WTC11 (cell line): Measurements from ENCODE around the gene ADD2. TPM values are rescaled to one million over a fixed set of nuclear protein-coding genes. Genes with fewer than 3 reads are reported as not detected.
"Not testable (repeated sequence)": the region's sequence is repeated elsewhere in the genome, so short reads cannot be mapped to it uniquely, and the experiment has no call there.

Experiments used
- ATAC-seq: fragments of 200-7000 bp; cut with Tn5 transposase; 2 replicates; pipeline ENCODE4 v1.10.0; 2021; ENCODE audit warnings: mild to moderate bottlenecking, moderate library complexity
- CTCF ChIA-PET: fragments of 300-600 bp; sonication (Branson Sonifier 250); formaldehyde crosslinking; loops from one replicate; lab custom pipeline; 2021; ENCODE audit warnings: antibody characterized with exemption; lab: Charles Lee
- POLR2A ChIA-PET: fragments of 350-600 bp; sonication (Branson Sonifier 250); formaldehyde crosslinking; loops from one replicate; lab custom pipeline; 2021; ENCODE audit warnings: antibody characterized with exemption; lab: Charles Lee
- DNase-seq: peaks from one replicate; pipeline ENCODE4 v3.0.0; 2021; ENCODE audit warnings: low spot score
- H3K27ac Mint-ChIP-seq: 2 replicates; pipeline ENCODE4 v1.8.0; 2021; ENCODE audit warnings: mixed read lengths
- H3K27me3 Mint-ChIP-seq: 2 replicates; pipeline ENCODE4 v1.8.0; 2021; ENCODE audit warnings: low read depth, mild to moderate bottlenecking, moderate library complexity, mixed read lengths
- H3K36me3 Mint-ChIP-seq: 2 replicates; pipeline ENCODE4 v1.8.0; 2021; ENCODE audit warnings: mixed read lengths
- H3K4me1 Mint-ChIP-seq: 2 replicates; pipeline ENCODE4 v1.8.0; 2022; ENCODE audit warnings: mixed read lengths
- H3K4me3 Mint-ChIP-seq: 2 replicates; pipeline ENCODE4 v1.8.0; 2021; ENCODE audit warnings: mild to moderate bottlenecking, moderate library complexity, mixed read lengths
- H3K9me3 Mint-ChIP-seq: 2 replicates; pipeline ENCODE4 v1.8.0; 2021; ENCODE audit warnings: mixed read lengths
- AR ChIP-seq: fragments of 250-450 bp; sonication (Bioruptor Pico); IDR thresholded peaks from 2 replicates; pipeline ENCODE4 v1.9.0; 2021; ENCODE audit warnings: mild to moderate bottlenecking
- ATF2 ChIP-seq: sonication (generic); formaldehyde crosslinking; IDR thresholded peaks from 2 replicates; pipeline ENCODE4 v1.8.1; 2022; ENCODE audit warnings: low read depth, missing genetic modification reagents, borderline replicate concordance
- E2F5 ChIP-seq: sonication (generic); formaldehyde crosslinking; IDR thresholded peaks from 2 replicates; pipeline ENCODE4 v1.8.1; 2022; ENCODE audit warnings: mild to moderate bottlenecking, moderate library complexity, missing genetic modification reagents
- GTF2I ChIP-seq: fragments of 250-450 bp; sonication (Bioruptor Pico); conservative IDR thresholded peaks from 2 replicates; pipeline ENCODE4 v1.4.0; 2021; ENCODE audit warnings: mild to moderate bottlenecking
- JUN ChIP-seq: sonication (generic); formaldehyde crosslinking; IDR thresholded peaks from 2 replicates; pipeline ENCODE4 v1.8.0; 2023; ENCODE audit warnings: mild to moderate bottlenecking, missing genetic modification reagents
- KAT7 ChIP-seq: sonication (generic); formaldehyde crosslinking; IDR thresholded peaks from 2 replicates; pipeline ENCODE4 v1.8.1; 2023; ENCODE audit warnings: missing genetic modification reagents, mild to moderate bottlenecking, borderline replicate concordance
- MAX ChIP-seq: sonication (generic); formaldehyde crosslinking; IDR thresholded peaks from 2 replicates; pipeline ENCODE4 v1.8.0; 2022; ENCODE audit warnings: mild to moderate bottlenecking, missing genetic modification reagents
- MXD4 ChIP-seq: fragments of 250-450 bp; sonication (Bioruptor Pico); IDR thresholded peaks from 2 replicates; pipeline ENCODE4 v1.8.0; 2021; ENCODE audit warnings: mild to moderate bottlenecking, moderate library complexity, borderline replicate concordance
- NFYB ChIP-seq: sonication (generic); formaldehyde crosslinking; conservative IDR thresholded peaks from 2 replicates; pipeline ENCODE4 v1.8.0; 2022; ENCODE audit warnings: low read depth, missing genetic modification reagents
- NR3C1 ChIP-seq: sonication (generic); formaldehyde crosslinking; conservative IDR thresholded peaks from 2 replicates; pipeline ENCODE4 v1.8.1; 2023; ENCODE audit warnings: low read depth, mild to moderate bottlenecking, missing genetic modification reagents
- RORB ChIP-seq: fragments of 250-450 bp; sonication (Bioruptor Pico); IDR thresholded peaks from 2 replicates; pipeline ENCODE4 v1.9.0; 2021; ENCODE audit warnings: mild to moderate bottlenecking
- SMAD4 ChIP-seq: sonication (generic); formaldehyde crosslinking; IDR thresholded peaks from 2 replicates; pipeline ENCODE4 v1.8.0; 2022; ENCODE audit warnings: mild to moderate bottlenecking, missing genetic modification reagents
- SP1 ChIP-seq: sonication (generic); formaldehyde crosslinking; conservative IDR thresholded peaks from 2 replicates; pipeline ENCODE4 v1.8.1; 2022; ENCODE audit warnings: missing genetic modification reagents
- ZNF138 ChIP-seq: sonication (generic); formaldehyde crosslinking; conservative IDR thresholded peaks from 2 replicates; pipeline ENCODE4 v1.8.1; 2022; ENCODE audit warnings: mild to moderate bottlenecking, moderate library complexity, missing genetic modification reagents
- ZNF219 ChIP-seq: sonication (generic); formaldehyde crosslinking; IDR thresholded peaks from 2 replicates; pipeline ENCODE4 v1.8.0; 2023; ENCODE audit warnings: missing genetic modification reagents, mild to moderate bottlenecking, borderline replicate concordance
- ZNF416 ChIP-seq: fragments of 250-450 bp; sonication (Bioruptor Pico); IDR thresholded peaks from 2 replicates; pipeline ENCODE4 v1.9.0; 2021; ENCODE audit warnings: mild to moderate bottlenecking, inconsistent platforms
- ZNF532 ChIP-seq: fragments of 250-450 bp; sonication (Bioruptor Pico); IDR thresholded peaks from 2 replicates; pipeline ENCODE4 v1.9.0; 2021; ENCODE audit warnings: mild to moderate bottlenecking, borderline replicate concordance
- total RNA-seq: library from RNA; stranded (reverse); gene quantifications from 3 replicates; pipeline ENCODE4 v1.2.3, GENCODE V29; 2021
- TF ChIP-seq, protein P1 (sequence below): sonication (generic); formaldehyde crosslinking; IDR thresholded peaks from 2 replicates; pipeline ENCODE4 v1.8.1; 2023; ENCODE audit warnings: mild to moderate bottlenecking, missing genetic modification reagents

Gene ADD2
- total RNA-seq, 1 experiment from 2014 or later, result 196 TPM

DNA sequence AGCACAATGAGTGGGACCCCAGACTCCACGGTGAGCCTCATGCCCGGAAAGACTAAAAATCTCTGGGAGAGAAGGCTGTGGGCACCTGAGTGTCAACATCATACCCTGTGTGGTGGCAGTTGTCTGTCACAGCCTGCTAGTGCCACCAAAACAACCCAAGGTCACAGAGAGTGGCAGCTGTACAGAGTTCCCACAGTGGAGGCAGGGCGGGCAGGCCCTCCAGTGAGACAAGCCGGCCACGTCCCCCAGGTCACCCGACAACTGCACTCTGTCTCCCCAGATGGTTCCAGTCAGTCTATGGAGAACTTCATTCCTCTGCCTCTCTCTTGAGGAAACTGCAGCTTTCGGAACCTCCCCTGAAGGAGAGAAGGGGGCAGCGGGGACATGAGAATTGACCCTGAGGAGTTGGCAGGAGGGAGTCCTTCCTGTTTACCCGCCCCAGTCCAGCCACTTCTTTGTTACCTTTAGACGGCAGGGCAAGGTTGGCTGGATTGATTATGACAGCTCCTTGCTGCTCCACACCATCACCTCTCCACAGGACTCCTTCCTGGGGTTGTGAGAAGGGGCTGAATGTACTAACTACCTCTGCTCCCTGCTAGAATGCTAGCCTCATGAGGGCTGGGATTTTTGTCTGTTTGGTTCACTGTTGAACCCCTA, 33.7 kb upstream of the ADD2 start (continued):
- no peak for TF ChIP-seq ZNF532 (CRISPR knock-in tag)
- TF ChIP-seq KAT7 (CRISPR knock-in tag), result no peak

DNA sequence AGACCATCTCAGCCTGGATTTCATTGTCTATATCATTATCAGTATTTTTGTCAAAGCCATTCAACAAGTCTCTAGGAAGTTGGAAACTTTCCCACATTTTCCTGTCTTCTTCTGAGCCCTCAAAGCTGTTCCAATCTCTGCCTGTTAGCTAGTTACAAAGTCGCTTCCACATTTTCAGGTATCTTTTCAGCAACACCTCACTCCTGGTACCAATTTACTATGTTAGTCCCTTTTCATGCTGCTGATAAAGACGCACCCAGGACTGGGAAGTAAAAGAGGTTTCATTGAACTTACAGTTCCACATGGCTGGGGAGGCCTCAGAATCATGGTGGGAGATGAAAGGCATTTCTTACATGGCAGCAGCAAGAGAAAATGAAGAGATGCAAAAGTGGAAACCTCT, 31.7 kb upstream of the ADD2 start:
- H3K27me3 Mint-ChIP-seq, result peaks cover 86% of the 10 kb centered on the region
- CTCF ChIA-PET, result no interaction called here
- no peak for DNase-seq

DNA sequence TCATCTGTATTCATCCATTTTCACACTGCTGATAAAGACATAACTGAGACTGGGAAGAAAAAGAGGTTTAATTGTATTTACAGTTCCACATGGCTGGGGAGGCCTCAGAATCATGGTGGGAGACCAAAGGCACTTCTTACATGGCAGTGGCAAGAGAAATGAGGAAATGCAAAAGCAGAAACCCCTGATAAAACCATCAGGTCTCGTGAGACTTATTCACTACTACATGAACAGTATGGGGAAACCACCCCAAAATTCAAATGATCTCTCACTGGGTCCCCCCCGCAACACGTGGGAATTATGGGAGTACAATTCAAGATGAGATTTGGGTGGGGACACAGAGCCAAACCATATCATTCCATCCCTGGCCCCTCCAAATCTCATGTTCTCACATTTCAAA, 30.0 kb upstream of the ADD2 start:
- ATAC-seq, H3K27ac Mint-ChIP-seq, POLR2A ChIA-PET, DNase-seq, H3K4me3 Mint-ChIP-seq, CTCF ChIA-PET, H3K4me1 Mint-ChIP-seq: not testable (repeated sequence)
- Mint-ChIP-seq H3K36me3 (peaks cover 12% of the 10 kb centered on the region), H3K9me3 (peaks cover 25% of the 10 kb centered on the region), H3K27me3 (peaks cover 97% of the 10 kb centered on the region)

More for the DNA sequence above, 31.7 kb upstream of the ADD2 start:
- peaks cover 25% of the 10 kb centered on the region for H3K9me3 Mint-ChIP-seq
- ATAC-seq, result no peak
- H3K4me1 Mint-ChIP-seq, result peaks cover 3% of the 10 kb centered on the region; the same call in 1 of the 2 replicates
- POLR2A ChIA-PET, result no interaction called here
- H3K4me3 Mint-ChIP-seq, result no peak overlapping the region
- no peak overlapping the region for H3K27ac Mint-ChIP-seq
- H3K36me3 Mint-ChIP-seq, result peaks cover 12% of the 10 kb centered on the region
- TF ChIP-seq SMAD4 (CRISPR knock-in tag), result no peak
- no peak for TF ChIP-seq MAX (CRISPR knock-in tag)
- no peak for TF ChIP-seq ATF2 (CRISPR knock-in tag)
- TF ChIP-seq, all 79 proteins: peak for 0

- Mint-ChIP-seq H3K4me3 (no peak overlapping the region), H3K27ac (no peak overlapping the region), H3K4me1 (peaks cover 3% of the 10 kb centered on the region; the same call in 1 of the 2 replicates), H3K36me3 (peaks cover 12% of the 10 kb centered on the region), H3K27me3 (peaks cover 97% of the 10 kb centered on the region), H3K9me3 (peaks cover 25% of the 10 kb centered on the region)
- ChIA-PET POLR2A (no interaction called here), CTCF (interaction anchor here (0.5 to 1.2 kb wide), 2 partner anchors 68 to 123 kb away, joined by 3 read pairs; no protein-coding TSS in a partner anchor)
- ATAC-seq (no peak), DNase-seq (no peak)
- TF ChIP-seq, protein P1, sequence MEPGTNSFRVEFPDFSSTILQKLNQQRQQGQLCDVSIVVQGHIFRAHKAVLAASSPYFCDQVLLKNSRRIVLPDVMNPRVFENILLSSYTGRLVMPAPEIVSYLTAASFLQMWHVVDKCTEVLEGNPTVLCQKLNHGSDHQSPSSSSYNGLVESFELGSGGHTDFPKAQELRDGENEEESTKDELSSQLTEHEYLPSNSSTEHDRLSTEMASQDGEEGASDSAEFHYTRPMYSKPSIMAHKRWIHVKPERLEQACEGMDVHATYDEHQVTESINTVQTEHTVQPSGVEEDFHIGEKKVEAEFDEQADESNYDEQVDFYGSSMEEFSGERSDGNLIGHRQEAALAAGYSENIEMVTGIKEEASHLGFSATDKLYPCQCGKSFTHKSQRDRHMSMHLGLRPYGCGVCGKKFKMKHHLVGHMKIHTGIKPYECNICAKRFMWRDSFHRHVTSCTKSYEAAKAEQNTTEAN (CRISPR knock-in tag), result no peak
- no peak for TF ChIP-seq SP1 (CRISPR knock-in tag)
- no peak for TF ChIP-seq JUN (CRISPR knock-in tag)
- no peak for TF ChIP-seq KAT7 (CRISPR knock-in tag)
- TF ChIP-seq E2F5 (CRISPR knock-in tag), result no peak
- TF ChIP-seq RORB (CRISPR knock-in tag), result no peak
- no peak for TF ChIP-seq ZNF219 (CRISPR knock-in tag)
- TF ChIP-seq NFYB (CRISPR knock-in tag), result no peak
- TF ChIP-seq ZNF416, result no peak
- TF ChIP-seq MXD4 (CRISPR knock-in tag), result no peak
- TF ChIP-seq NR3C1, result no peak
- no peak for TF ChIP-seq AR (CRISPR knock-in tag)
- TF ChIP-seq ZNF138 (CRISPR knock-in tag), result no peak
- TF ChIP-seq GTF2I (CRISPR knock-in tag), result no peak
These were observed 29.5 kb upstream of the ADD2 start for GRCh38 chr2:70797506-70797905.
